T-helper 1 cell treated with Interleukin-12 subunit alpha and Interleukin-12 subunit beta and Interleukin-4 antibody, amounts not matched to agents 30 ng/mL and 1 ng/mL, for 36 hours (primary cell): ENCODE measurements around the gene ALG6. TPM values are rescaled to one million over a fixed set of nuclear protein-coding genes. Genes with fewer than 3 reads are reported as not detected.

Experiments
- intact Hi-C: fragments of 100-400 bp; cut with micrococcal nuclease; formaldehyde crosslinking; loops from one replicate; pipeline ENCODE4 v1.15.1; 2024
- total RNA-seq: library from RNA; stranded (reverse); gene quantifications from 2 replicates; pipeline ENCODE4 v1.2.3, GENCODE V29; 2022

The ALG6 gene
- total RNA-seq, 1 donor from 2014 or later = 27.6 TPM

GRCh38 chr1:63486629-63487028, 119.2 kb downstream of the ALG6 start:
- intact Hi-C loops = no loop called here

GRCh38 chr1:63487336-63488065, 120.1 kb downstream of the ALG6 start:
- intact Hi-C loops = no loop called here

Other genes starting within 250 kb of the ALG6 start
- gene FOXD3, start 45.1 kb upstream of the ALG6 start, total RNA-seq = not detected in 2 replicates
- gene ITGB3BP, start 155.6 kb downstream of the ALG6 start, total RNA-seq = 38.4 and 39.3 TPM in 2 replicates
- gene EFCAB7, start 155.9 kb downstream of the ALG6 start, total RNA-seq = 9.3 and 9.8 TPM in 2 replicates
- gene PGM1, start 225.8 kb downstream of the ALG6 start, total RNA-seq = 32.8 and 38.4 TPM in 2 replicates